Uterus (tissue), 4 donors: ENCODE data around the gene MOCOS. TPM values are rescaled to one million over a fixed set of nuclear protein-coding genes. Genes with fewer than 3 reads are reported as not detected.
"Not testable (repeated sequence)": the region's sequence is repeated elsewhere in the genome, so short reads cannot be mapped to it uniquely, and the experiment has no call there.

Experiments used
- DNase-seq, 2 donors: peaks; one replicate each; pipeline ENCODE4 v3.0.0-alpha.2; 2019 to 2020
- H3K27ac ChIP-seq, 2 donors: fragments of 200-600 bp; sonication (generic); 1 replicate in 1 of 2; 2 replicates in 1 of 2; pipeline ENCODE4 v1.5.1; 2016 to 2018
- H3K27me3 ChIP-seq, 2 donors: fragments of 200-600 bp; sonication (generic); one replicate each; pipeline ENCODE4 v1.5.1; 2018 to 2019; ENCODE audit warnings: control low read depth in 1 of 2
- H3K36me3 ChIP-seq, 2 donors: fragments of 200-600 bp; sonication (generic); one replicate each; pipeline ENCODE4 v1.5.1; 2019; ENCODE audit warnings: control low read depth in 1 of 2
- H3K4me1 ChIP-seq, 2 donors: fragments of 200-600 bp; sonication (generic); one replicate each; pipeline ENCODE4 v1.5.1; 2018 to 2019; ENCODE audit warnings: control low read depth in 1 of 2
- H3K4me3 ChIP-seq, 2 donors: fragments of 200-600 bp; sonication (generic); 1 replicate in 1 of 2; 2 replicates in 1 of 2; pipeline ENCODE4 v1.5.1; 2018 to 2019; ENCODE audit warnings: mild to moderate bottlenecking in 1 of 2
- H3K9me3 ChIP-seq, 2 donors: fragments of 200-600 bp; sonication (generic); one replicate each; pipeline ENCODE4 v1.5.1; 2019; ENCODE audit warnings: control low read depth in 1 of 2
- POLR2A ChIP-seq, 2 donors: fragments of 450-650 bp; IDR thresholded peaks; one replicate each; pipeline ENCODE4 v1.6.1; 2016; ENCODE audit warnings: antibody characterized with exemption in 2 of 2, mild to moderate bottlenecking in 1 of 2, moderate library complexity in 1 of 2
- intact Hi-C: fragments of 100-400 bp; cut with DNase I; formaldehyde crosslinking; loops from one replicate; pipeline ENCODE4 v1.15.1; 2023; ENCODE audit warnings: low total_unique reads
- total RNA-seq, 4 donors: library from RNA; depleted of rRNA in 3 of 4; stranded (reverse); fragments of >200 nt in 3 of 4; gene quantifications; one replicate each; pipeline versions ENCODE4 v1.1.0 to v1.2.4, GENCODE V29; 2014 to 2023
- TF ChIP-seq, protein P1 (sequence below), 4 experiments: fragments of 200-600 bp in 2 of 4; fragments of 450-650 bp in 2 of 4; sonication (generic) in 2 of 4; IDR thresholded peaks; one replicate each; pipeline ENCODE4 v1.5.1; 2016 to 2019; ENCODE audit warnings: antibody characterized with exemption in 4 of 4, mild to moderate bottlenecking in 2 of 4, moderate library complexity in 1 of 4
- donor health status: DM: yes; HTN: yes; CAD: no.

The MOCOS gene
- total RNA-seq, 4 donors from 2014 or later, result under 0.01 to 1.7 (median 1.4) TPM; not detected in 1

DNA sequence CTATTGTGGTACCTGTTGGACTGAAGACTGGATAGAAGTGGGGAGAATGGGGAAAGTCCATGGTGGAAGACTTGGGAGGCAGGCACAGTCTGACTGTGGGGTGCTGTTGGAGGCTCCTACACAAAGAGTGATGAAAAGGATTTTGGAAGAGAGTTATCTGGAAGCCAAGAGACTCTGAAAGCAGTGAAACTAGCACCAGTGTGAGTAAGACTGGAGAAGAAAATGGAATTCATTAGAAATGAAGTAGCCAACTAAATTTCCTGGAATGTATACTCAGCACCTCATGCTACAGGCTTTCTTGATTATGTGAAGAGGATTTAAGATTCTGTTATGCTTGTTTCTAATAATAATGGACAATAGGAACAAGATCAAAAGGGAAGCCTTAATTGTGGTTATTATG lies 29.9 kb upstream of the MOCOS start:
- Histone ChIP-seq H3K4me3 (no peak overlapping the region), H3K36me3 (no peaks in the 10 kb centered on the region), H3K27ac (no peak overlapping the region), H3K9me3 (no peaks in the 10 kb centered on the region), H3K27me3 (no peaks in the 10 kb centered on the region), H3K4me1 (no peaks in the 10 kb centered on the region)
- TF ChIP-seq POLR2A (IDR thresholded peaks at IDR 0.05), result no peak
- TF ChIP-seq, protein P1, sequence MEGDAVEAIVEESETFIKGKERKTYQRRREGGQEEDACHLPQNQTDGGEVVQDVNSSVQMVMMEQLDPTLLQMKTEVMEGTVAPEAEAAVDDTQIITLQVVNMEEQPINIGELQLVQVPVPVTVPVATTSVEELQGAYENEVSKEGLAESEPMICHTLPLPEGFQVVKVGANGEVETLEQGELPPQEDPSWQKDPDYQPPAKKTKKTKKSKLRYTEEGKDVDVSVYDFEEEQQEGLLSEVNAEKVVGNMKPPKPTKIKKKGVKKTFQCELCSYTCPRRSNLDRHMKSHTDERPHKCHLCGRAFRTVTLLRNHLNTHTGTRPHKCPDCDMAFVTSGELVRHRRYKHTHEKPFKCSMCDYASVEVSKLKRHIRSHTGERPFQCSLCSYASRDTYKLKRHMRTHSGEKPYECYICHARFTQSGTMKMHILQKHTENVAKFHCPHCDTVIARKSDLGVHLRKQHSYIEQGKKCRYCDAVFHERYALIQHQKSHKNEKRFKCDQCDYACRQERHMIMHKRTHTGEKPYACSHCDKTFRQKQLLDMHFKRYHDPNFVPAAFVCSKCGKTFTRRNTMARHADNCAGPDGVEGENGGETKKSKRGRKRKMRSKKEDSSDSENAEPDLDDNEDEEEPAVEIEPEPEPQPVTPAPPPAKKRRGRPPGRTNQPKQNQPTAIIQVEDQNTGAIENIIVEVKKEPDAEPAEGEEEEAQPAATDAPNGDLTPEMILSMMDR (IDR thresholded peaks at IDR 0.05), result no peak
- no peak for DNase-seq
- intact Hi-C loops, result no loop called here

DNA sequence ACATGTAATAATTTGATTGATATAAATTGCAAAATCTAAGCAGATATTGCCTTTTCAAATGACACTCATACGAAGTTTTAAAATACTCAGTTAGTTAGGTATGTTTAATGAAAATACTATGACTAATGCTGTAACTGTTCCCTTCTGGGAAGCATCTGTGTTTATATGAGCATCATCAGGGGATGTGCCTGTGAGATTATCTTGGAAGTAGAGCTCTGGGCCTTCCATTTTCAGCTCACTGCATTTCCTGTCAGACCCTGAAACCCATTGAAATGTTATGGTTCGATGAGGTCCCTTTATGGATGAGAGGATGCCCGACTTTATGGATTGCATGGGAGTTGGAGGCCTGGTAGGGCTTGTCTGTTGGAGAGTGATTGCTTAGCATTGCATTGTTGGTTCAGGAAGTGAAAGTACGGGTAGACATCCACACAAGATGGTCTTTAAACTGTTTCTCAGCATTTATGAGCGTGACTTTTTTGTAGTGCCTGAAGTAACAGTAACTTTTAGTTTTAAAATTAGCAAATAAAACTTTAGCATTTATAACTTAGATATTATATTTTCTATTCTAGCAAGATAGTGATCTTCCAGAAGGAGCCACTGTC lies 28.9 kb upstream of the MOCOS start:
- Histone ChIP-seq H3K36me3 (no peaks in the 10 kb centered on the region), H3K9me3 (no peaks in the 10 kb centered on the region), H3K4me1 (no peaks in the 10 kb centered on the region), H3K27ac (no peak overlapping the region), H3K4me3 (no peak overlapping the region), H3K27me3 (no peaks in the 10 kb centered on the region)
- intact Hi-C loops, result no loop called here
- no peak for TF ChIP-seq POLR2A (IDR thresholded peaks at IDR 0.05)
- TF ChIP-seq, protein P1 (IDR thresholded peaks at IDR 0.05), result no peak
- no peak for DNase-seq

DNA sequence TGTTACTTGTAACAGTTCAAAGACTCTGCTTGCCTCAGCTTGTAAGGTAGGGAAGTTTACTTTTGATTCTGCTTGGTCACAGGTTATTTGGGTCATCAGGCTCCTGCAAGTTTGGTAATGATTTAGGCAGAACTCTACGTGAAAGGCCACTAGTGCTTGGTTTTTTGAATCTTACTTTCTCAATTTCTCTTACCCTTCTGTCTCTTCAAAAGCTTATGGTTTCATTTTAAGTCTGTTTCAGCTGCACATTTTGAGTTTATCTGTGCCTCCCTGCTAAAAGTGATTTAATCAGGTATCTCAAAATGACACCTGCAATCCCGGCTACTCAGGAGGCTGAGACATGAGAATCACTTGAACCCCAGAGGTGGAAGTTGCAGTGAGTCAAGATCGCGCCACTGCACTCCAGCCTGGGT lies 26.3 kb upstream of the MOCOS start:
- no peak for TF ChIP-seq POLR2A (IDR thresholded peaks at IDR 0.05)
- TF ChIP-seq, protein P1 (IDR thresholded peaks at IDR 0.05), result no peak
- H3K36me3 ChIP-seq, result no peaks in the 10 kb centered on the region
- intact Hi-C loops, result no loop called here

DNA sequence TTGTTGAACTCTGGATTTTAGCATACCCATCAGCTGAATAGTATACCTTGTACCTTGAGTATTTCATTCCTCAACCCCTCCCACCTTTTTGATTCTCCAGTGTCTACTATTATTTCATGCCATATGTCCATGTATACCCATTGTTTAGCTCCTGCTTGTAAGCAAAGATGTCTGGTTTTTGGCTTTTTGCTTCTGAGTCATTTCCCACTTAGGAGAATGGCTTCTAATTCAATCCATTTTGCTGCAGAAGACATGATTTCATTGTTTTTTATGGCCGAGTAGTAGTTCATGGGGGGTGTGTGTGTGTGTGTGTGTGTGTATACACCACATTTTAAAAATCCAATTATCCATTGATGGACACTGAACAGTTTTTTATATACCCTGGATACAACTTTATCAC lies 24.3 kb upstream of the MOCOS start:
- Histone ChIP-seq H3K4me3 (no peak overlapping the region), H3K27me3 (no peaks in the 10 kb centered on the region), H3K27ac (no peak overlapping the region), H3K9me3 (no peaks in the 10 kb centered on the region), H3K4me1 (no peaks in the 10 kb centered on the region), H3K36me3 (no peaks in the 10 kb centered on the region)
- intact Hi-C loops, result no loop called here
- TF ChIP-seq, protein P1 (IDR thresholded peaks at IDR 0.05), result no peak
- TF ChIP-seq POLR2A (IDR thresholded peaks at IDR 0.05), result no peak
- no peak for DNase-seq

More for the DNA sequence above, 26.3 kb upstream of the MOCOS start:
- H3K4me1 ChIP-seq, result no peaks in the 10 kb centered on the region
- no peak for DNase-seq
- H3K4me3 ChIP-seq, result no peak overlapping the region
- no peaks in the 10 kb centered on the region for H3K9me3 ChIP-seq
- H3K27me3 ChIP-seq, result no peaks in the 10 kb centered on the region
- no peak overlapping the region for H3K27ac ChIP-seq

DNA sequence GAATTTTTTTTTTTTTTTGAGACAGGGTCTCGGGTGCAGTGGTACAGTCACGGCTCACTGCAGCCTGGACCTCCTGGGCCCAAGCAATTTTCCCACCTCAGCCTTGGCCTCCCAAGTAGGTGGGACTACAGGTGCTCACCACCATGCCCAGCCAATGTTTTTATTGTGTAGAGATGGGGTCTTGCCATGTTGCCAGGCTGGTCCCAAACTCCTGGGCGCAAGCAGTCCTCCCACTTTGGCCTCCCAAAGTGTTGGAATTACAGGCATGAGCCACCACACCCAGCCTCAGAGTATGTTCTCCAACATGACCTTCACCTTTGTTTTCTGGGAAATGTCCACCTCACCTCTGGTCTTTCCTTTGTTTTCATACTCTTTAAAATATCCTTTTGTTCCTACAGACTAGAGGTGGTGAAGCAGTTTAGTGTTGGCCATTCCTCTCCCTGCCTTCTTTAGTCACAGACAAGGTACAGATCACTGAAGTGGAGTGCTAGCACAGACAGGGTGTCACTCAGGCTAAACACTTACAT lies 19.5 kb upstream of the MOCOS start:
- H3K9me3 ChIP-seq, result no peaks in the 10 kb centered on the region
- intact Hi-C loops, result no loop called here
- TF ChIP-seq, protein P1 (IDR thresholded peaks at IDR 0.05), result no peak
- TF ChIP-seq POLR2A (IDR thresholded peaks at IDR 0.05), result no peak
- no peaks in the 10 kb centered on the region for H3K27me3 ChIP-seq
- H3K4me1 ChIP-seq, result no peaks in the 10 kb centered on the region
- H3K36me3 ChIP-seq, result no peaks in the 10 kb centered on the region
- H3K27ac ChIP-seq, result no peak overlapping the region
- H3K4me3 ChIP-seq, result no peak overlapping the region
- no peak for DNase-seq

DNA sequence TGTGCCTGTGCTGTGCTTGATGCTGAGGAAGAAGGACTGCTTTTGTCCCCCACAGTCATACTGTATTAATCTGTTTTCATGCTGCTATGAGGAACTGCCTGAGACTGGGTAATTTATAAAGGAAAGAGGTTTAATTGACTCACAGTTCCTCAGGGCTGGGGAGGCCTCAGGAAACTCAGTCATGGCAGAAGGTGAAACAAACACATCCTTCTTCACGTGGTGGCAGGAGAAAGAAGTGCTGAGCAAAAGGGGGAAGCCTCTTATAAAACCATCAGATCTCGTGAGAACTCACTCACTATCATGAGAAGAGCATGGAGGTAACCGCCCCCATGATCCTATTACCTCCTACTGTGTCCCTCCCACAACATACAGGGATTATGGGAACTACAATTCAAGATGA lies 19.0 kb upstream of the MOCOS start:
- intact Hi-C loops, H3K27ac ChIP-seq, H3K36me3 ChIP-seq, H3K4me3 ChIP-seq, H3K27me3 ChIP-seq, DNase-seq, H3K4me1 ChIP-seq, H3K9me3 ChIP-seq: not testable (repeated sequence)
